Osteocyte (in vitro differentiated cells): ENCODE results near the gene BCAP29. TPM values are rescaled to one million over a fixed set of nuclear protein-coding genes. Genes with fewer than 3 reads are reported as not detected.

Experiments
- DNase-seq: peaks from one replicate; pipeline ENCODE4 v3.0.0; 2021; ENCODE audit warnings: mixed read lengths; ENCODE audit not compliant: unreplicated experiment; ENCODE audit errors: extremely low spot score
- H3K27ac Mint-ChIP-seq: one replicate; pipeline ENCODE4 v1.8.0; 2021; ENCODE audit warnings: mild to moderate bottlenecking, mixed read lengths; ENCODE audit not compliant: unreplicated experiment
- H3K27me3 Mint-ChIP-seq: one replicate; pipeline ENCODE4 v1.8.0; 2021; ENCODE audit warnings: mixed read lengths; ENCODE audit not compliant: unreplicated experiment
- H3K36me3 Mint-ChIP-seq: one replicate; pipeline ENCODE4 v1.8.0; 2021; ENCODE audit warnings: mixed read lengths; ENCODE audit not compliant: unreplicated experiment
- H3K4me1 Mint-ChIP-seq: one replicate; pipeline ENCODE4 v1.8.0; 2021; ENCODE audit warnings: mixed read lengths; ENCODE audit not compliant: unreplicated experiment
- H3K4me3 Mint-ChIP-seq: one replicate; pipeline ENCODE4 v1.8.0; 2021; ENCODE audit warnings: mild to moderate bottlenecking, moderate library complexity, mixed read lengths; ENCODE audit not compliant: unreplicated experiment
- H3K9me3 Mint-ChIP-seq: one replicate; pipeline ENCODE4 v1.8.0; 2021; ENCODE audit warnings: mixed read lengths; ENCODE audit not compliant: unreplicated experiment
- CTCF ChIP-seq: fragments of 200-600 bp; sonication (generic); IDR thresholded peaks from 2 replicates; pipeline ENCODE4 v1.5.0; 2021; ENCODE audit warnings: antibody characterized with exemption, mild to moderate bottlenecking, moderate library complexity
- total RNA-seq: library from RNA; stranded (reverse); gene quantifications from 2 replicates; pipeline ENCODE4 v1.2.1, GENCODE V29; 2021

Gene BCAP29
- total RNA-seq, 1 donor from 2014 or later = 62.5 TPM

- Mint-ChIP-seq H3K4me1 (peaks cover 14% of the 10 kb centered on the region), H3K27ac (no peak overlapping the region), H3K36me3 (peaks cover 29% of the 10 kb centered on the region), H3K4me3 (no peak overlapping the region), H3K27me3 (no peaks in the 10 kb centered on the region), H3K9me3 (no peaks in the 10 kb centered on the region)
- DNase-seq = no peak
- TF ChIP-seq CTCF = no peak
Observed at GRCh38 chr7:107593025-107593410, 13.0 kb downstream of the BCAP29 start.

- Mint-ChIP-seq H3K36me3 (peaks cover 21% of the 10 kb centered on the region), H3K4me3 (peak overlapping the region; percentile 9), H3K27me3 (no peaks in the 10 kb centered on the region), H3K27ac (peak overlapping the region; percentile 93), H3K9me3 (no peaks in the 10 kb centered on the region), H3K4me1 (peaks cover 14% of the 10 kb centered on the region)
- no peak for TF ChIP-seq CTCF
- no peak for DNase-seq
Observed at GRCh38 chr7:107594961-107595737, 15.1 kb downstream of the BCAP29 start.

GRCh38 chr7:107596881-107597581 lies 17.0 kb downstream of the BCAP29 start:
- TF ChIP-seq CTCF = no peak
- Mint-ChIP-seq H3K9me3 (no peaks in the 10 kb centered on the region), H3K4me1 (peaks cover 14% of the 10 kb centered on the region), H3K27me3 (no peaks in the 10 kb centered on the region), H3K36me3 (peaks cover 25% of the 10 kb centered on the region), H3K27ac (no peak overlapping the region), H3K4me3 (no peak overlapping the region)
- DNase-seq = no peak

- Mint-ChIP-seq H3K27ac (no peak overlapping the region), H3K4me3 (no peak overlapping the region), H3K36me3 (peaks cover 30% of the 10 kb centered on the region), H3K4me1 (peaks cover 14% of the 10 kb centered on the region), H3K27me3 (no peaks in the 10 kb centered on the region), H3K9me3 (no peaks in the 10 kb centered on the region)
- no peak for TF ChIP-seq CTCF
- DNase-seq = no peak
Observed at GRCh38 chr7:107597582-107597916, 17.5 kb downstream of the BCAP29 start.

- H3K36me3 Mint-ChIP-seq = peaks cover 31% of the 10 kb centered on the region
- H3K9me3 Mint-ChIP-seq = no peaks in the 10 kb centered on the region
- H3K27ac Mint-ChIP-seq = no peak overlapping the region
- H3K27me3 Mint-ChIP-seq = no peaks in the 10 kb centered on the region
- no peak for DNase-seq
- TF ChIP-seq CTCF = no peak
- no peak overlapping the region for H3K4me3 Mint-ChIP-seq
- peaks cover 14% of the 10 kb centered on the region for H3K4me1 Mint-ChIP-seq
Observed at GRCh38 chr7:107597953-107598352, 17.9 kb downstream of the BCAP29 start.
